ENCODE data around the gene CMTM6. TPM values are rescaled to one million over a fixed set of nuclear protein-coding genes. Genes with fewer than 3 reads are reported as not detected.

CMTM6 gene, protein sequence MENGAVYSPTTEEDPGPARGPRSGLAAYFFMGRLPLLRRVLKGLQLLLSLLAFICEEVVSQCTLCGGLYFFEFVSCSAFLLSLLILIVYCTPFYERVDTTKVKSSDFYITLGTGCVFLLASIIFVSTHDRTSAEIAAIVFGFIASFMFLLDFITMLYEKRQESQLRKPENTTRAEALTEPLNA
- 36.4 to 45.0 TPM (median 40.3 TPM) in 5 replicates for total RNA-seq (2022; extraction: Qiagen RNA extraction)

DNA sequence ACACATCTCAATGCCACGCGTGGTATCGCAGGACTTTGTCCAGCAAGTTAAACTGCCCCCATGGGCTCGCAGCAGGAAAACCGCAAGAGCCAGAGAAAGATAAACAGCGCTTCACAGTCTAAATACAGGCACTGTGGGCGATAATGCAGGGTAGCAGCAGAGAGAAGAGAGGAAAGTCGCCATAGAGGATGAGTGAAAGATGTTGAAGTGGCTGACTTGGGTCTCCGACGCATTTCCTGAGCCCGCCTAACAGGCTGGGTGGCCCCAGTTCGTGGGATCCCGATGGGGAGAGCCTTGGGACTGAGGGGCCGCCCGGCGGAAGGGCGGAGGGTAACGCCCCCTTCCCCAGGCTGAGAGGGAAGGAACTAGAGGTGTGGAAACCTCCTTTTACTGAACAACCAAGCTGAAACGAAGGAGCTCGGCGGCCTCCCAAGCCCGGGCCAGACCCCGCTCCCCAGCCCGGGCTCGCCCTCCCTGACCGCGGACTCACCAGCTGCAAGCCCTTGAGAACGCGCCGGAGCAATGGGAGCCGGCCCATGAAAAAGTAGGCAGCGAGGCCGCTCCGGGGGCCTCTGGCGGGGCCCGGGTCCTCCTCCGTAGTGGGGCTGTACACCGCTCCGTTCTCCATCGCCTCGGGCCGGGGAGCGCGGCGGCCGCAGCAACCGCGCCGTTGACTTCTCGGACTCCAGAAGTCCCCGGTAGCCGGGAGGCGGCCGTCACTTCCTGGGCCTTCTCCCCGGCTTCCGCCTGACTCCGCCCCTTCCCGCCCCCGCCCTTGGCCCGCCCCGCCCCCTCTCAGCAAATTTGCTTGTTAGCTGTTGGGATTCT is at the start of gene CMTM6:
CMTM6 (minus strand) TSS at position 735 of the 828 bp plus-strand sequence; CDS start at position 628, 107 bp downstream.

Other genes starting within 250 kb of the CMTM6 start
- 26.4 to 41.7 TPM (median 35.6 TPM) in 5 replicates for gene CMTM7, start 111.0 kb downstream of the CMTM6 start, total RNA-seq (2022; extraction: Qiagen RNA extraction)
- 35.5 to 45.2 TPM (median 38.4 TPM) in 5 replicates for gene DYNC1LI1, start 68.0 kb upstream of the CMTM6 start, total RNA-seq (2022; extraction: Qiagen RNA extraction)
- gene CNOT10, start 182.3 kb upstream of the CMTM6 start, total RNA-seq (2022; extraction: Qiagen RNA extraction), result 26.4 to 35.6 TPM (median 31.8 TPM) in 5 replicates